ENCODE measurements around the gene TBC1D19. TPM values are rescaled to one million over a fixed set of nuclear protein-coding genes. Genes with fewer than 3 reads are reported as not detected.

TBC1D19 gene
- total and polyA plus RNA-seq, 9 of the 15 experiments (the other 6 are each of a cell fraction or from before 2014, with no cell fraction given), result 0.73 to 5.6 (median 3.7) TPM

DNA sequence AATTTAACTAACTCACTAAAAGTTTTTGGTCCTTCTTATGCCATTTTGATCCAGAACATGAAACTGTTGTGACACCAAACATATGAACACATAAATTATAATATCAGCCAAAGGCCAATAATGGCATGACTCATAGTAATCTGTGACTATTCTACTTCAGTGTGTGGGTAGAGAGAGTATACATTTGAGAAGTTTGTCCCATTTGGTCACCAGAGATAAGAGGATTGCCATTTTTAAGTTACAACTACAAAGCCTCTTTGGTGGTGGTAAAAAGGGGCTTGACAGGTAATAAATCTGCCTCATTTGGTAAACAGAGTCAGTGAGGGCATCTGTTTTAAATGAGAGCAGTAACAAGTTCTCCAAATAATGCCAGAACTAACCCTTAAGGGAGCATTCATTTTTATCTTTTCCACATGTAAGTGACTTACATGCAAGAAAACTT lies 117.9 kb downstream of the TBC1D19 start (continued):
- TF ChIP-seq, protein P1, sequence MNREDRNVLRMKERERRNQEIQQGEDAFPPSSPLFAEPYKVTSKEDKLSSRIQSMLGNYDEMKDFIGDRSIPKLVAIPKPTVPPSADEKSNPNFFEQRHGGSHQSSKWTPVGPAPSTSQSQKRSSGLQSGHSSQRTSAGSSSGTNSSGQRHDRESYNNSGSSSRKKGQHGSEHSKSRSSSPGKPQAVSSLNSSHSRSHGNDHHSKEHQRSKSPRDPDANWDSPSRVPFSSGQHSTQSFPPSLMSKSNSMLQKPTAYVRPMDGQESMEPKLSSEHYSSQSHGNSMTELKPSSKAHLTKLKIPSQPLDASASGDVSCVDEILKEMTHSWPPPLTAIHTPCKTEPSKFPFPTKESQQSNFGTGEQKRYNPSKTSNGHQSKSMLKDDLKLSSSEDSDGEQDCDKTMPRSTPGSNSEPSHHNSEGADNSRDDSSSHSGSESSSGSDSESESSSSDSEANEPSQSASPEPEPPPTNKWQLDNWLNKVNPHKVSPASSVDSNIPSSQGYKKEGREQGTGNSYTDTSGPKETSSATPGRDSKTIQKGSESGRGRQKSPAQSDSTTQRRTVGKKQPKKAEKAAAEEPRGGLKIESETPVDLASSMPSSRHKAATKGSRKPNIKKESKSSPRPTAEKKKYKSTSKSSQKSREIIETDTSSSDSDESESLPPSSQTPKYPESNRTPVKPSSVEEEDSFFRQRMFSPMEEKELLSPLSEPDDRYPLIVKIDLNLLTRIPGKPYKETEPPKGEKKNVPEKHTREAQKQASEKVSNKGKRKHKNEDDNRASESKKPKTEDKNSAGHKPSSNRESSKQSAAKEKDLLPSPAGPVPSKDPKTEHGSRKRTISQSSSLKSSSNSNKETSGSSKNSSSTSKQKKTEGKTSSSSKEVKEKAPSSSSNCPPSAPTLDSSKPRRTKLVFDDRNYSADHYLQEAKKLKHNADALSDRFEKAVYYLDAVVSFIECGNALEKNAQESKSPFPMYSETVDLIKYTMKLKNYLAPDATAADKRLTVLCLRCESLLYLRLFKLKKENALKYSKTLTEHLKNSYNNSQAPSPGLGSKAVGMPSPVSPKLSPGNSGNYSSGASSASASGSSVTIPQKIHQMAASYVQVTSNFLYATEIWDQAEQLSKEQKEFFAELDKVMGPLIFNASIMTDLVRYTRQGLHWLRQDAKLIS (CRISPR knock-in tag; IDR thresholded peaks at IDR 0.05), result no peak
- TF ChIP-seq TEAD4 (IDR thresholded peaks at IDR 0.05; ENCODE audit: low read length), result peak; percentile 95
- no peak for TF ChIP-seq TEAD4 (CRISPR knock-in tag; IDR thresholded peaks at IDR 0.05; ENCODE audit: borderline replicate concordance)
- TF ChIP-seq FOS (IDR thresholded peaks at IDR 0.05; ENCODE audit: extremely low read depth, insufficient read length), result peak; percentile 22
- no peak for TF ChIP-seq RBM39 (optimal IDR thresholded peaks at IDR 0.05; ENCODE audit: low read depth, low read length)
- no peak for TF ChIP-seq ZNF436 (CRISPR knock-in tag; IDR thresholded peaks at IDR 0.05)
- TF ChIP-seq STAT5B (CRISPR knock-in tag; IDR thresholded peaks at IDR 0.05), result no peak
- peak in 1 of 2 experiments; percentile 71; a peak in 1 of 4 replicates for TF ChIP-seq TBL1XR1 (IDR thresholded peaks at IDR 0.05; ENCODE audit: low read length in 2 of 2)
- TF ChIP-seq, protein P2, sequence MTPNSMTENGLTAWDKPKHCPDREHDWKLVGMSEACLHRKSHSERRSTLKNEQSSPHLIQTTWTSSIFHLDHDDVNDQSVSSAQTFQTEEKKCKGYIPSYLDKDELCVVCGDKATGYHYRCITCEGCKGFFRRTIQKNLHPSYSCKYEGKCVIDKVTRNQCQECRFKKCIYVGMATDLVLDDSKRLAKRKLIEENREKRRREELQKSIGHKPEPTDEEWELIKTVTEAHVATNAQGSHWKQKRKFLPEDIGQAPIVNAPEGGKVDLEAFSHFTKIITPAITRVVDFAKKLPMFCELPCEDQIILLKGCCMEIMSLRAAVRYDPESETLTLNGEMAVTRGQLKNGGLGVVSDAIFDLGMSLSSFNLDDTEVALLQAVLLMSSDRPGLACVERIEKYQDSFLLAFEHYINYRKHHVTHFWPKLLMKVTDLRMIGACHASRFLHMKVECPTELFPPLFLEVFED (CRISPR knock-in tag; conservative IDR thresholded peaks at IDR 0.05), result 0 out of 2 replicates have a peak, but pooled peaks have one; percentile 51
- peak; percentile 92 for TF ChIP-seq TCF3 (CRISPR knock-in tag; IDR thresholded peaks at IDR 0.05)
- TF ChIP-seq MECOM (CRISPR knock-in tag; IDR thresholded peaks at IDR 0.05), result no peak
- no peak for TF ChIP-seq RBFOX2 (IDR thresholded peaks at IDR 0.05; ENCODE audit: low read depth, low read length)
- TF ChIP-seq TFAM (CRISPR knock-in tag; conservative IDR thresholded peaks at IDR 0.05), result no peak
- peak; percentile 52; the same call in 1 of the 2 replicates for TF ChIP-seq GATAD2B (IDR thresholded peaks at IDR 0.05; ENCODE audit: borderline replicate concordance)
- no peak for TF ChIP-seq MTA3 (IDR thresholded peaks at IDR 0.05; ENCODE audit: borderline replicate concordance)
- TF ChIP-seq SETDB1 (IDR thresholded peaks at IDR 0.05; ENCODE audit: low read length), result no peak
- TF ChIP-seq, protein P3, sequence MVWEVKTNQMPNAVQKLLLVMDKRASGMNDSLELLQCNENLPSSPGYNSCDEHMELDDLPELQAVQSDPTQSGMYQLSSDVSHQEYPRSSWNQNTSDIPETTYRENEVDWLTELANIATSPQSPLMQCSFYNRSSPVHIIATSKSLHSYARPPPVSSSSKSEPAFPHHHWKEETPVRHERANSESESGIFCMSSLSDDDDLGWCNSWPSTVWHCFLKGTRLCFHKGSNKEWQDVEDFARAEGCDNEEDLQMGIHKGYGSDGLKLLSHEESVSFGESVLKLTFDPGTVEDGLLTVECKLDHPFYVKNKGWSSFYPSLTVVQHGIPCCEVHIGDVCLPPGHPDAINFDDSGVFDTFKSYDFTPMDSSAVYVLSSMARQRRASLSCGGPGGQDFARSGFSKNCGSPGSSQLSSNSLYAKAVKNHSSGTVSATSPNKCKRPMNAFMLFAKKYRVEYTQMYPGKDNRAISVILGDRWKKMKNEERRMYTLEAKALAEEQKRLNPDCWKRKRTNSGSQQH (CRISPR knock-in tag; IDR thresholded peaks at IDR 0.05), result 0 out of 2 replicates have a peak, but pooled peaks have one; percentile 41
- TF ChIP-seq CCAR2 (IDR thresholded peaks at IDR 0.05; ENCODE audit: low read depth, low read length), result no peak
- TF ChIP-seq, protein P4, sequence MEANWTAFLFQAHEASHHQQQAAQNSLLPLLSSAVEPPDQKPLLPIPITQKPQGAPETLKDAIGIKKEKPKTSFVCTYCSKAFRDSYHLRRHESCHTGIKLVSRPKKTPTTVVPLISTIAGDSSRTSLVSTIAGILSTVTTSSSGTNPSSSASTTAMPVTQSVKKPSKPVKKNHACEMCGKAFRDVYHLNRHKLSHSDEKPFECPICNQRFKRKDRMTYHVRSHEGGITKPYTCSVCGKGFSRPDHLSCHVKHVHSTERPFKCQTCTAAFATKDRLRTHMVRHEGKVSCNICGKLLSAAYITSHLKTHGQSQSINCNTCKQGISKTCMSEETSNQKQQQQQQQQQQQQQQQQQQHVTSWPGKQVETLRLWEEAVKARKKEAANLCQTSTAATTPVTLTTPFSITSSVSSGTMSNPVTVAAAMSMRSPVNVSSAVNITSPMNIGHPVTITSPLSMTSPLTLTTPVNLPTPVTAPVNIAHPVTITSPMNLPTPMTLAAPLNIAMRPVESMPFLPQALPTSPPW (CRISPR knock-in tag; IDR thresholded peaks at IDR 0.05), result peak; percentile 45
- TF ChIP-seq ZNF354B (CRISPR knock-in tag; IDR thresholded peaks at IDR 0.05), result 0 out of 2 replicates have a peak, but pooled peaks have one; percentile 14
- peak; percentile 84; the same call in 1 of the 2 replicates for TF ChIP-seq NBN (IDR thresholded peaks at IDR 0.05; ENCODE audit: low read depth)
- TF ChIP-seq FOXA3 (CRISPR knock-in tag; conservative IDR thresholded peaks at IDR 0.05 in 1 of 2, IDR thresholded peaks at IDR 0.05 in 1 of 2), result peak in 1 of 2 experiments; percentile 72; a peak in 2 of 4 replicates
